Neural progenitor cell (in vitro differentiated cells): ENCODE measurements around the gene PDGFRB. TPM values are rescaled to one million over a fixed set of nuclear protein-coding genes. Genes with fewer than 3 reads are reported as not detected.
A peak's percentile ranks its signal among the peaks of the same experiment; 100 is the strongest.

Experiments used
- DNase-seq: peaks from one replicate; pipeline ENCODE4 v3.0.0-alpha.2; 2016; ENCODE audit warnings: low spot score
- H2AFZ ChIP-seq: fragments of 200-600 bp; sonication (generic); replicated peaks from 2 replicates; pipeline ENCODE4 v1.6.1; 2016; ENCODE audit warnings: antibody characterized with exemption
- H3F3A ChIP-seq: fragments of 200-600 bp; sonication (generic); 2 replicates; pipeline ENCODE4 v1.6.1; 2016; ENCODE audit warnings: antibody characterized with exemption, low read depth
- H3K27ac ChIP-seq: fragments of 200-600 bp; sonication (generic); 2 replicates; pipeline ENCODE4 v1.5.1; 2016; ENCODE audit warnings: mild to moderate bottlenecking
- H3K27me3 ChIP-seq: fragments of 200-600 bp; sonication (generic); 2 replicates; pipeline ENCODE4 v1.6.1; 2016; ENCODE audit warnings: mild to moderate bottlenecking, moderate library complexity
- H3K36me3 ChIP-seq: fragments of 200-600 bp; sonication (generic); 2 replicates; pipeline ENCODE4 v1.5.1; 2016
- H3K4me1 ChIP-seq: fragments of 200-600 bp; sonication (generic); 2 replicates; pipeline ENCODE4 v1.6.1; 2016; ENCODE audit warnings: mixed run types
- H3K4me2 ChIP-seq: fragments of 200-600 bp; sonication (generic); 2 replicates; pipeline ENCODE4 v1.6.1; 2016
- H3K4me3 ChIP-seq: fragments of 200-600 bp; sonication (generic); 2 replicates; pipeline ENCODE4 v1.5.1; 2016
- H3K79me2 ChIP-seq: fragments of 200-600 bp; sonication (generic); 2 replicates; pipeline ENCODE4 v1.6.1; 2016; ENCODE audit warnings: low read depth
- H3K9ac ChIP-seq: fragments of 200-600 bp; sonication (generic); 2 replicates; pipeline ENCODE4 v1.6.1; 2016
- H3K9me3 ChIP-seq: fragments of 200-600 bp; sonication (generic); 2 replicates; pipeline ENCODE4 v1.5.1; 2016; ENCODE audit warnings: low read depth
- H4K20me1 ChIP-seq: fragments of 200-600 bp; sonication (generic); 2 replicates; pipeline ENCODE4 v1.6.1; 2016; ENCODE audit warnings: low read depth
- H3K27ac Mint-ChIP-seq: 3 replicates; pipeline ENCODE4 v1.8.0; 2021; ENCODE audit warnings: mixed read lengths
- H3K27me3 Mint-ChIP-seq: 2 replicates; pipeline ENCODE4 v1.8.0; 2022; ENCODE audit warnings: low read depth, mild to moderate bottlenecking, inconsistent platforms, moderate library complexity, mixed read lengths; ENCODE audit not compliant: insufficient read depth
- H3K36me3 Mint-ChIP-seq: 3 replicates; pipeline ENCODE4 v1.8.0; 2021; ENCODE audit warnings: mixed read lengths
- H3K4me1 Mint-ChIP-seq: 3 replicates; pipeline ENCODE4 v1.8.0; 2021; ENCODE audit warnings: mixed read lengths
- H3K4me3 Mint-ChIP-seq: 3 replicates; pipeline ENCODE4 v1.8.0; 2021; ENCODE audit warnings: mild to moderate bottlenecking, moderate library complexity, mixed read lengths
- H3K9me3 Mint-ChIP-seq: 3 replicates; pipeline ENCODE4 v1.8.0; 2020; ENCODE audit warnings: mixed read lengths
- CTCF ChIP-seq: fragments of 200-600 bp; sonication (generic); IDR thresholded peaks from 2 replicates; pipeline ENCODE4 v1.5.1; 2017; ENCODE audit warnings: antibody characterized with exemption, mild to moderate bottlenecking
- EZH2 ChIP-seq: fragments of 200-600 bp; sonication (generic); IDR thresholded peaks from 2 replicates; pipeline ENCODE4 v1.6.1; 2017; ENCODE audit warnings: antibody characterized with exemption, mild to moderate bottlenecking, moderate library complexity
- EZH2phosphoT487 ChIP-seq: fragments of 200-600 bp; sonication (generic); IDR thresholded peaks from 2 replicates; pipeline ENCODE4 v1.6.1; 2017; ENCODE audit warnings: antibody characterized with exemption
- total RNA-seq: library from RNA; depleted of rRNA; stranded (reverse); fragments of >200 nt; gene quantifications from 2 replicates; pipeline ENCODE4 v1.2.3, GENCODE V29; 2015; ENCODE audit warnings: low replicate concordance

Gene PDGFRB
- total RNA-seq, 1 donor from 2014 or later, result 8.9 TPM

- Histone ChIP-seq H4K20me1 (no peaks in the 10 kb centered on the region), H3K9ac (no peak overlapping the region), H2AFZ (no peak overlapping the region), H3K36me3 (no peaks in the 10 kb centered on the region), H3K4me3 (no peak overlapping the region), H3K27ac (no peak overlapping the region), H3K4me2 (no peak overlapping the region), H3K9me3 (no peaks in the 10 kb centered on the region), H3K4me1 (peaks cover 13% of the 10 kb centered on the region), H3K79me2 (no peaks in the 10 kb centered on the region), H3K27me3 (no peaks in the 10 kb centered on the region), H3F3A (peaks cover 12% of the 10 kb centered on the region)
- Mint-ChIP-seq H3K27ac (no peak overlapping the region), H3K27me3 (peaks cover 14% of the 10 kb centered on the region), H3K4me1 (peaks cover 19% of the 10 kb centered on the region), H3K4me3 (no peak overlapping the region), H3K9me3 (no peaks in the 10 kb centered on the region), H3K36me3 (no peaks in the 10 kb centered on the region)
- no peak for DNase-seq
- no peak for TF ChIP-seq CTCF
- no peak for TF ChIP-seq EZH2phosphoT487
- TF ChIP-seq EZH2, result no peak
Observed at GRCh38 chr5:150126921-150127265, 28.8 kb downstream of the PDGFRB start.

- Histone ChIP-seq H2AFZ (no peak overlapping the region), H3K79me2 (no peaks in the 10 kb centered on the region), H3K27me3 (no peaks in the 10 kb centered on the region), H3K9ac (no peak overlapping the region), H3K4me1 (peaks cover 13% of the 10 kb centered on the region), H4K20me1 (no peaks in the 10 kb centered on the region), H3K9me3 (no peaks in the 10 kb centered on the region), H3K36me3 (no peaks in the 10 kb centered on the region), H3K4me2 (no peak overlapping the region), H3F3A (peaks cover 12% of the 10 kb centered on the region), H3K27ac (no peak overlapping the region), H3K4me3 (no peak overlapping the region)
- Mint-ChIP-seq H3K4me1 (peaks cover 18% of the 10 kb centered on the region), H3K4me3 (no peak overlapping the region), H3K27me3 (peaks cover 12% of the 10 kb centered on the region), H3K27ac (peak overlapping the region; percentile 46), H3K9me3 (no peaks in the 10 kb centered on the region), H3K36me3 (no peaks in the 10 kb centered on the region)
- no peak for TF ChIP-seq EZH2
- TF ChIP-seq CTCF, result no peak
- no peak for TF ChIP-seq EZH2phosphoT487
- DNase-seq, result no peak
Observed at GRCh38 chr5:150126199-150126920, 29.3 kb downstream of the PDGFRB start.

- no peak for TF ChIP-seq EZH2
- TF ChIP-seq EZH2phosphoT487, result no peak
- no peak for TF ChIP-seq CTCF
- Histone ChIP-seq H2AFZ (no peak overlapping the region), H3K4me2 (no peak overlapping the region), H3K79me2 (no peaks in the 10 kb centered on the region), H3K27ac (no peak overlapping the region), H3F3A (peaks cover 3% of the 10 kb centered on the region), H3K36me3 (no peaks in the 10 kb centered on the region), H3K4me3 (no peak overlapping the region), H3K9ac (no peak overlapping the region), H3K4me1 (peaks cover 8% of the 10 kb centered on the region), H3K27me3 (no peaks in the 10 kb centered on the region), H3K9me3 (no peaks in the 10 kb centered on the region), H4K20me1 (no peaks in the 10 kb centered on the region)
- H3K27me3 Mint-ChIP-seq, result peaks cover 10% of the 10 kb centered on the region
- no peaks in the 10 kb centered on the region for H3K36me3 Mint-ChIP-seq
- DNase-seq, result no peak
- H3K4me1 Mint-ChIP-seq, result peaks cover 13% of the 10 kb centered on the region
- H3K9me3 Mint-ChIP-seq, result no peaks in the 10 kb centered on the region
- H3K4me3 Mint-ChIP-seq, result no peak overlapping the region
- no peak overlapping the region for H3K27ac Mint-ChIP-seq
Observed at GRCh38 chr5:150125334-150125733, 30.3 kb downstream of the PDGFRB start.
